Lung (tissue), 12 donors: ENCODE measurements around the gene PCBP3. TPM values are rescaled to one million over a fixed set of nuclear protein-coding genes. Genes with fewer than 3 reads are reported as not detected.

Source experiments
- ATAC-seq: fragments of 200-7000 bp; cut with Tn5 transposase; one replicate; pipeline ENCODE4 v1.9.1; 2020; ENCODE audit warnings: moderate number of reproducible peaks; ENCODE audit not compliant: insufficient read depth, low FRiP score
- DNase-seq, 3 donors: peaks; one replicate each; pipeline ENCODE4 v3.0.0-alpha.2; 2013 to 2017
- H3K27ac ChIP-seq, 2 donors: one replicate each; pipeline ENCODE4 v1.5.1; 2013; ENCODE audit warnings: mild to moderate bottlenecking in 2 of 2, moderate library complexity in 2 of 2, control low read depth in 1 of 2, inconsistent platforms in 1 of 2, low read depth in 1 of 2, low read length in 1 of 2
- H3K27me3 ChIP-seq, 3 donors: one replicate each; pipeline ENCODE4 v1.5.1; 2013; ENCODE audit warnings: low read length in 2 of 3; ENCODE audit not compliant: control insufficient read depth in 3 of 3, insufficient read depth in 3 of 3
- H3K36me3 ChIP-seq, 4 donors: one replicate each; pipeline ENCODE4 v1.5.1; 2013; ENCODE audit warnings: low read length in 4 of 4, mild to moderate bottlenecking in 1 of 4, moderate library complexity in 1 of 4; ENCODE audit not compliant: control insufficient read depth in 4 of 4, insufficient read depth in 4 of 4
- H3K4me1 ChIP-seq, 5 donors: one replicate each; pipeline ENCODE4 v1.5.1; 2013; ENCODE audit warnings: low read length in 5 of 5, mild to moderate bottlenecking in 2 of 5, moderate library complexity in 1 of 5; ENCODE audit not compliant: control insufficient read depth in 5 of 5, insufficient read depth in 5 of 5
- H3K4me3 ChIP-seq: one replicate; pipeline ENCODE4 v1.5.1; 2013; ENCODE audit warnings: mild to moderate bottlenecking, control low read depth, moderate library complexity
- H3K9ac ChIP-seq, 2 donors: one replicate each; pipeline ENCODE4 v1.5.1; 2013; ENCODE audit warnings: low read length in 2 of 2, control low read depth in 1 of 2; ENCODE audit not compliant: insufficient read depth in 1 of 2
- H3K9me3 ChIP-seq, 4 donors: one replicate each; pipeline ENCODE4 v1.5.1; 2013; ENCODE audit warnings: low read length in 3 of 4, mild to moderate bottlenecking in 1 of 4, moderate library complexity in 1 of 4; ENCODE audit not compliant: control insufficient read depth in 4 of 4, insufficient read depth in 3 of 4
- WGBS, 2 donors: extraction: QIAGEN DNeasy Blood & Tissue Kit; methylation state at CpG; one replicate each; pipeline ENCODE4 v1.1.7; 2013; 5-methylcytosine and 5-hydroxymethylcytosine counted together
- polyA plus RNA-seq, 2 donors: library from polyadenylated mRNA; stranded (reverse); fragments of 200-250 nt; gene quantifications; one replicate each; pipeline ENCODE4 v1.2.1, GENCODE V29; 2013
- total RNA-seq, 2 donors: library from RNA; depleted of rRNA in 1 of 2; stranded (reverse); fragments of >200 nt in 1 of 2; gene quantifications; one replicate each; pipeline ENCODE4 v1.2.1, GENCODE V29; 2014 to 2021
- TF ChIP-seq, protein P1 (sequence below): IDR thresholded peaks from 2 replicates; pipeline ENCODE4 v1.5.1; 2012; ENCODE audit warnings: mild to moderate bottlenecking; ENCODE audit errors: control extremely low read depth, extremely low read depth
- donor health status: control.
- donor health status: control.
- donor health status: Bipolar disorder and iron deficiency.
- donor health status: healthy.
- donor health status: DM: yes; HTN: yes; CAD: no.

PCBP3 gene
- total and polyA plus RNA-seq, 4 donors = 1.6 to 8.2 (median 3.1) TPM

DNA sequence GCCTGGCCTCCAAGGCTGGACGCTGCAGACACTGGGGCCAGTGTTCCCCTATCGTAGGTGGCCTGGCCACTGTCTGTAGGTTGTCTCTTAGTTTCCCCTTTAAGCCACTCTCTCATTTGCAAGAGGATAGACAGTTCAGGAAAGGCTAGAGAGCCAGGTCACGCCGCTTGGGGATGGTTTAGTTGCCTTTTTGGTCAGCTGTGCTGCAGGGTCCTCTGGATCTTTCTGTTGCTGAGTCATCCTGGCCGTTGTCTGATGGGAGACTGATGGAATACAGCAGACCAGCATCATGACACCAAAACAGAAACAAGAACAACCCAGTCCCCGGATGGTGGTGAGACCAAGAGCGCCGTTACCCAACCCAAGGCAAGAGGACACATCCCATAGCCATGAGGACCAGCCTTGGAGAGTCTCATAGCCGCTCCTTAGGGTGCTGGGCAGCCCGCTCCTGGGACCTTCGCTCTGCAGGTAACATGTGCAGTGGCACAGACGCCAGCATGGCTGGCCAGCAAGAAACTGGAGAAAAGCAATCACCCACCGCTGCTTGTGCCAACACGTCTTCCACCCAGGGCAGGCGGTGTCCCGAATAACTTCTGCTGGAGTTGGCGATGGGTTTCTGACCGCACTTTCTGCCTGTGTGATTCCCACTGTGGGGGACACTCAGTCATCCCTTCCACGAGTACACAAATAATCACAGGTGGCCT, 258.9 kb downstream of the PCBP3 start:
- ATAC-seq (no peak), DNase-seq (no peak)
- no peak overlapping the region for H3K4me3 ChIP-seq
- no peaks in the 10 kb centered on the region for H3K27me3 ChIP-seq
- no peaks in the 10 kb centered on the region for H3K4me1 ChIP-seq
- 92 to 94% methylated on average over 19 of the region's 19 CpGs for WGBS, 2 donors
- H3K9ac ChIP-seq = no peak overlapping the region
- no peaks in the 10 kb centered on the region for H3K9me3 ChIP-seq
- TF ChIP-seq, protein P1, sequence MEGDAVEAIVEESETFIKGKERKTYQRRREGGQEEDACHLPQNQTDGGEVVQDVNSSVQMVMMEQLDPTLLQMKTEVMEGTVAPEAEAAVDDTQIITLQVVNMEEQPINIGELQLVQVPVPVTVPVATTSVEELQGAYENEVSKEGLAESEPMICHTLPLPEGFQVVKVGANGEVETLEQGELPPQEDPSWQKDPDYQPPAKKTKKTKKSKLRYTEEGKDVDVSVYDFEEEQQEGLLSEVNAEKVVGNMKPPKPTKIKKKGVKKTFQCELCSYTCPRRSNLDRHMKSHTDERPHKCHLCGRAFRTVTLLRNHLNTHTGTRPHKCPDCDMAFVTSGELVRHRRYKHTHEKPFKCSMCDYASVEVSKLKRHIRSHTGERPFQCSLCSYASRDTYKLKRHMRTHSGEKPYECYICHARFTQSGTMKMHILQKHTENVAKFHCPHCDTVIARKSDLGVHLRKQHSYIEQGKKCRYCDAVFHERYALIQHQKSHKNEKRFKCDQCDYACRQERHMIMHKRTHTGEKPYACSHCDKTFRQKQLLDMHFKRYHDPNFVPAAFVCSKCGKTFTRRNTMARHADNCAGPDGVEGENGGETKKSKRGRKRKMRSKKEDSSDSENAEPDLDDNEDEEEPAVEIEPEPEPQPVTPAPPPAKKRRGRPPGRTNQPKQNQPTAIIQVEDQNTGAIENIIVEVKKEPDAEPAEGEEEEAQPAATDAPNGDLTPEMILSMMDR = no peak
- H3K27ac ChIP-seq = no peak overlapping the region
- H3K36me3 ChIP-seq = no peaks in the 10 kb centered on the region

DNA sequence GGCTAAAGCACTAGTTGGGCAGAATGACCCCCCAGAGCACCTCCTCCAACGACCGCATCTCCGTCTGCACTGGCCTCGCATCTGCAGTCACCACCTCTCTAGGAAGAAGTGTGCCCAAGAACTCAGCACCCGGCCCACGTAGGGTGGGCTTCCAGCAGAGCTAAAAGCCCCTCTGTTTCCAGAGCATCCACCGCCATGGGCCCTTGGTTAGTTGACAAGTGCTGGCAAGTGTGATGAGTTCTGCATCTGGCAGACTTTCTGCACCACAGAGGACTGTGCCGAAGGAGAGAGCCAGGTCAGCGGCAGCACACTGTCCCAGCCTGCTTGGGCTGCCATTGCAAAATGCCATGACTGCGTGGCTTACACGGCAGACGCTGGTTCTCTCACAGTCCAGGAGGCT, 261.7 kb downstream of the PCBP3 start:
- ATAC-seq = no peak
- TF ChIP-seq, protein P1 = no peak
- 93 to 95% methylated on average over 12 of the region's 12 CpGs for WGBS, 2 donors
- no peak for DNase-seq
- Histone ChIP-seq H3K9me3 (no peaks in the 10 kb centered on the region), H3K4me3 (no peak overlapping the region), H3K4me1 (no peaks in the 10 kb centered on the region), H3K36me3 (no peaks in the 10 kb centered on the region), H3K27me3 (no peaks in the 10 kb centered on the region), H3K9ac (no peak overlapping the region), H3K27ac (no peak overlapping the region)

DNA sequence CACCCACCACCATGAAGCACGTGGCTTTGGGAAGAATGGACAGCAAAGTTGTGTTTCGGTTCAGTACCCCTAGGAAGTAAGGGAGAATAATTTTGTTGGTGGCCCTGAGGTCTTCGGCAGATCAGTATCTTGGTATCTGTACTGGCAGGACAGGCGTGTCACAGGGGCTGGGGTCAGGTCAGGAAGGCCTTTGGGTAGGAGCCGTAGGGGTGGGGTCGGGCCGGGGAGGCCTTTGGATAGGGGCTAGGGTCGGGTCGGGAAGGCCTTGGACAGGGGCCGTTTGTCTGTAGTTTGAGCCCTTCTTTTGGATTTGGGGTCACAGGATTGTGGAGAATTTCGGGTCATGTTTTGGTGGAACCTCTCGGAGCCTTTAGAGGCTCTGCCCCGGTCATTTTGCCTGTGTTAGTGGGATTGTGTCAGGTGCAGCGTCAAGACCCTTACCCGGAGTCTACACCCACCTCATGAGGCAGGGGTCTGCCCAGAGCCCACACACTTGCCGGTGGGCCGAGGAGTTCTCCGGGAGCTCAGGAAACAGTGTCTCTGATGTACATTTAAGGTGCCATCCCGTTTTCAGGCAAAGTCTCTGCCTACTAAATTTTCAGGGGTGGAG, 262.8 kb downstream of the PCBP3 start:
- DNase-seq (no peak), ATAC-seq (no peak)
- 89 to 97% methylated on average over 19 of the region's 19 CpGs for WGBS, 2 donors
- H3K27ac ChIP-seq = no peak overlapping the region
- H3K27me3 ChIP-seq = no peaks in the 10 kb centered on the region
- TF ChIP-seq, protein P1 = no peak
- H3K9me3 ChIP-seq = no peaks in the 10 kb centered on the region
- no peaks in the 10 kb centered on the region for H3K36me3 ChIP-seq
- no peak overlapping the region for H3K9ac ChIP-seq
- H3K4me1 ChIP-seq = no peaks in the 10 kb centered on the region
- no peak overlapping the region for H3K4me3 ChIP-seq
